ENCODE results near the gene CD69. TPM values are rescaled to one million over a fixed set of nuclear protein-coding genes. Genes with fewer than 3 reads are reported as not detected.

CD69 gene
- total RNA-seq, 4 donors from 2014 or later, result 4.4 to 83.3 (median 9.1) TPM

DNA sequence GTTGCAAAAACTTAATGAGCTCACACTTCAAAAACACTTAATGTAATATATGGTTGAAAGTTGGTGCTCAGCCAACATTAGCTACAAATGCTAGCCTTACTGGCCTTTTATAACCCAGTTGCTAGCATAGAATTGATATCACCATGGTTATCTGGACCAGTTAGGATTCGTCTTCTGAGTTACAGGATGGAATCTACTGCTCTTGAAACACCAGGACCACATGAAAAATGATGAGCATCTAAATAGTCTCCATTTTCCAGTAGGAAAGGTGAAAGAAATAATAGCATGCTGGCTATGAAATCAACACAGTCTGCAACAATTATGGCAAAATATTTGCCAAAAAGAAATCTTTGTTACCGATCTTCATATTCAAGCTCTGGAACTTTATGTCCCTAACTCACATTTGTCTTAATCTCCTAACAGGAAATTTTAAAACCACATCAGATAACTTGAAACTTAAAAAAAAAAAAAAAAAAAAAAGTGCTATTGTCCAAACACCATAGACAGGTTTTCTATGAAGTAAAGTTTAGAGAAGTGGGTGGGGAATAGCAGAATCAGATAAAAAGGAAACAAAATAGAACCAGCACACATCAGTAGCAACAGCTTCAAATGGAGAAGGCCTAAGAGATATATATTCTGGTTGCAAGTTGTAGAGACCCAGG, 12.6 kb upstream of the CD69 start:
- no peaks in the 10 kb centered on the region for H3K9me3 ChIP-seq
- H3K4me3 ChIP-seq, result no peak overlapping the region
- no peaks in the 10 kb centered on the region for H3K27me3 ChIP-seq
- peak overlapping the region in 3 of 4 donors; percentile 13 to 56 (median 44) for H3K27ac ChIP-seq
- H3K36me3 ChIP-seq, result no peaks in the 10 kb centered on the region
- no peak for TF ChIP-seq POLR2A (IDR thresholded peaks at IDR 0.05)
- TF ChIP-seq, protein P1, sequence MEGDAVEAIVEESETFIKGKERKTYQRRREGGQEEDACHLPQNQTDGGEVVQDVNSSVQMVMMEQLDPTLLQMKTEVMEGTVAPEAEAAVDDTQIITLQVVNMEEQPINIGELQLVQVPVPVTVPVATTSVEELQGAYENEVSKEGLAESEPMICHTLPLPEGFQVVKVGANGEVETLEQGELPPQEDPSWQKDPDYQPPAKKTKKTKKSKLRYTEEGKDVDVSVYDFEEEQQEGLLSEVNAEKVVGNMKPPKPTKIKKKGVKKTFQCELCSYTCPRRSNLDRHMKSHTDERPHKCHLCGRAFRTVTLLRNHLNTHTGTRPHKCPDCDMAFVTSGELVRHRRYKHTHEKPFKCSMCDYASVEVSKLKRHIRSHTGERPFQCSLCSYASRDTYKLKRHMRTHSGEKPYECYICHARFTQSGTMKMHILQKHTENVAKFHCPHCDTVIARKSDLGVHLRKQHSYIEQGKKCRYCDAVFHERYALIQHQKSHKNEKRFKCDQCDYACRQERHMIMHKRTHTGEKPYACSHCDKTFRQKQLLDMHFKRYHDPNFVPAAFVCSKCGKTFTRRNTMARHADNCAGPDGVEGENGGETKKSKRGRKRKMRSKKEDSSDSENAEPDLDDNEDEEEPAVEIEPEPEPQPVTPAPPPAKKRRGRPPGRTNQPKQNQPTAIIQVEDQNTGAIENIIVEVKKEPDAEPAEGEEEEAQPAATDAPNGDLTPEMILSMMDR (IDR thresholded peaks at IDR 0.05), result no peak
- H3K4me1 ChIP-seq, result peaks cover 0 to 5% (median 0%) of the 10 kb centered on the region in 4 donors
- no peak for DNase-seq

DNA sequence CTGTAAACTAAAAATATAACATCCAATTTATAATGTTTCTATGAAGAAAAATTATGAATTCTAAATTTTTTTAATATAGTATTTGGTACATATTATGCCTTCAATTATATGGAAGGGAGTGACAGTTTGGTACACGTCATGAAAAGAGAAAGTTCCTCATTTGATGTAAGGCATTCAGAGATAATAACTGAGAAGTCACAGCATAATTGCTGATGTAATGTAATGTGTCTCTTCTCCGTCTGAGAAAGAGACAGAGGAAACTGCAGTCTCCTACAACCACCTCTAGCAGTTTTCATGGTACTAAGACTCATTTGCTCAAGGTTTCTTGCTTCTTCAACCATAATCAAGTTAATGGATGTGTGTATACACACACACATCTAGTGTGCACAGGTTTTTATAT, 2.3 kb upstream of the CD69 start:
- no peak for DNase-seq
- TF ChIP-seq, protein P1 (IDR thresholded peaks at IDR 0.05), result no peak
- no peak for TF ChIP-seq POLR2A (IDR thresholded peaks at IDR 0.05)
- Histone ChIP-seq H3K9me3 (no peaks in the 10 kb centered on the region), H3K27ac (peak overlapping the region in 2 of 4 donors; percentile 2 to 76), H3K36me3 (no peaks in the 10 kb centered on the region), H3K27me3 (no peaks in the 10 kb centered on the region), H3K4me1 (peaks cover 0 to 7% (median 0%) of the 10 kb centered on the region in 4 donors), H3K4me3 (no peak overlapping the region)

DNA sequence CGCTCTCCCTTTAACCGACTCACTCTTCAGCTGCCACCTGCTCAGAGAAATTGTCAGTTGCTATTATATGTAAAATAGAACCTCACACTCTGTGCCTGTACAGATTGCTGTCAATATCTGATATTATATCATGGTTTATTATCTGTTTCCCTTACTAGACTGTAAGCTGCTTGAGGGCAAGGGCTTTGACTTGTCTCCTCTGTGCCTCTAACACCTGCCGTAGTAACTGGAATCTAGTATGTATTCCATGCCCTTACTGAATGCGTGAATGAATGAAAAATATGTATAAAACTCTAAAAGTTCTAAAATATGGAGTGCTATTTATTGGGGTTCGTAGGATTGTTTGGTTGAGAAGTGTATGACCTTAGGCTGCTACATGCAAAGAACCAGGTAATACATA, 1.7 kb upstream of the CD69 start:
- no peaks in the 10 kb centered on the region for H3K9me3 ChIP-seq
- H3K36me3 ChIP-seq, result no peaks in the 10 kb centered on the region
- H3K4me1 ChIP-seq, result peaks cover 0 to 7% (median 0%) of the 10 kb centered on the region in 4 donors
- DNase-seq, result no peak
- H3K4me3 ChIP-seq, result no peak overlapping the region
- H3K27me3 ChIP-seq, result no peaks in the 10 kb centered on the region
- H3K27ac ChIP-seq, result peak overlapping the region; percentile 75 to 82 (median 78)
- TF ChIP-seq, protein P1 (IDR thresholded peaks at IDR 0.05), result no peak
- no peak for TF ChIP-seq POLR2A (IDR thresholded peaks at IDR 0.05)

DNA sequence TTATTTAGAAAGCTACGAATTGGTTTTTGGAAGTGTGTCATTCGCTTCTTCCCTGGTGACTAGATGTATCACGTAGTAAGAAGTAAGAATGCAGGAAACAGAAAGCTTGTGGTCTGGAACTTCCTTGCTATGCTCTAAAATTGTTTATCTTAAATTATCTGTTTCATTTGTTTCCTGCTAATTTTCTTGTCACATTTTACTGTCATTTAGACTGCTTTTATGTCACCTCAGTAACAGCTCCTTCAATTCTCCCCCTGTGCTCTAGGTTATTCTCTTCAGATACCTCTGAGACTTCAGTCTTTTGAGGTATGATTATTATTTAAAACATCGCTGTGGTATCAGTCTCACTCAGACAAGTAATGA, 699 bp upstream of the CD69 start:
- no peak for DNase-seq
- TF ChIP-seq POLR2A (IDR thresholded peaks at IDR 0.05), result peak in 1 of 2 donors; percentile 24
- TF ChIP-seq, protein P1 (IDR thresholded peaks at IDR 0.05), result no peak

DNA sequence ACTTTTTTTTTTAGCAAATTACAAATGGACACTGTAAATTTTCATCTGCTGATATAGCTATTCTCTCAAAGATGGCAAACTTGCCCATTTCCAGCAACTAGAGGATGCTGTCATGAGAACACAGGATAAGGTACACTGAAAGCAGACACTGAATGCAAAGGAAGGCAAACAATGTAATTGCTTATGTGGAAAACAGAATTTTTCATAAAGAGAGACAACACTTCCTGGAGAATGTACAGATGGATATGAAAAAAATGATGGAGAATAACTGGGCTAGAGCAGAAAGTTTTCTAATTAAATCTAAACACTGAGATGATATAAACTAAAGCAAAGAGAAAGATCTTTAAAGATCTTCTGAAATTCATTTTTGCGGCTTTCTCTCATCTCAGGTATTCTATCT, 581 bp downstream of the CD69 start:
- Histone ChIP-seq H3K4me1 (peaks cover 0 to under 1% (median 0%) of the 10 kb centered on the region in 4 donors), H3K9me3 (no peaks in the 10 kb centered on the region), H3K27ac (peak overlapping the region; percentile 75 to 82 (median 78)), H3K4me3 (peak overlapping the region; percentile 35 to 47 (median 40)), H3K36me3 (no peaks in the 10 kb centered on the region), H3K27me3 (no peaks in the 10 kb centered on the region)
- no peak for TF ChIP-seq POLR2A (IDR thresholded peaks at IDR 0.05)
- TF ChIP-seq, protein P1 (IDR thresholded peaks at IDR 0.05), result no peak
- DNase-seq, result no peak

More for the DNA sequence above, 699 bp upstream of the CD69 start:
- Histone ChIP-seq H3K4me1 (peaks cover 0 to 7% (median 0%) of the 10 kb centered on the region in 4 donors), H3K36me3 (no peaks in the 10 kb centered on the region), H3K4me3 (peak overlapping the region; percentile 35 to 47 (median 40)), H3K27ac (peak overlapping the region; percentile 75 to 82 (median 78)), H3K27me3 (no peaks in the 10 kb centered on the region), H3K9me3 (no peaks in the 10 kb centered on the region)
